K562 (cell line): Measurements from ENCODE around the gene TP73. TPM values are rescaled to one million over a fixed set of nuclear protein-coding genes. Genes with fewer than 3 reads are reported as not detected.
A peak's percentile ranks its signal among the peaks of the same experiment; 100 is the strongest.

ENCODE experiments used
- ATAC-seq: fragments of 200-7000 bp; cut with Tn5 transposase; 3 replicates; pipeline ENCODE4 v1.9.1; 2020; ENCODE audit warnings: moderate library complexity
- BruUV-seq: library from RNA; stranded (reverse); fragments of 400-500 nt; replicated peaks from 2 replicates; lab custom pipeline; 2021; lab: Mats Ljungman, UMichigan
- CTCF ChIA-PET: fragments of 300-600 bp; formaldehyde crosslinking; extraction: SDS; loops from one replicate; lab custom pipeline; 2021; ENCODE audit warnings: low intra/inter-chr PET ratio; lab: Yijun Ruan, JAX
- POLR2A ChIA-PET: fragments of 300-600, 350-650 bp; sonication (Branson Sonifier 250); formaldehyde crosslinking; extraction: SDS; loops from one replicate; lab custom pipeline; 2021; ENCODE audit warnings: antibody characterized with exemption, inconsistent platforms; lab: Yijun Ruan, JAX
- DNase-seq, 4 experiments: peaks; one replicate each; pipeline versions ENCODE4 v3.0.0 to v3.0.0-alpha.2; 2011 to 2018; ENCODE audit warnings: low spot score in 3 of 4, mixed read lengths in 3 of 4; ENCODE audit errors: extremely low read depth in 1 of 4
- FAIRE-seq: peaks from 2 replicates; lab custom pipeline; 2011; peaks lifted over from hg19 to GRCh38; lab: Jason Lieb, UNC
- H2AFZ ChIP-seq: 2 replicates; pipeline ENCODE4 v1.6.0; 2011; ENCODE audit warnings: low read depth, low read length, control low read depth, inconsistent platforms
- H3K27ac ChIP-seq: fragments of 200-600 bp; 3 replicates; pipeline ENCODE4 v1.8.0; 2011; ENCODE audit warnings: low read depth, mild to moderate bottlenecking, control low read depth, inconsistent platforms, low read length, moderate library complexity, mixed read lengths; ENCODE audit errors: extremely low read depth
- H3K27me3 ChIP-seq, 2 experiments: fragments of 300-600 bp in 1 of 2; 2 replicates in 1 of 2; 3 replicates in 1 of 2; pipeline versions ENCODE4 v1.6.0 to v1.8.0; 2011; ENCODE audit warnings: inconsistent platforms in 2 of 2, low read length in 2 of 2, mild to moderate bottlenecking in 1 of 2, mixed read lengths in 1 of 2, moderate library complexity in 1 of 2; ENCODE audit not compliant: control insufficient read depth in 2 of 2, insufficient read depth in 2 of 2
- H3K36me3 ChIP-seq: fragments of 300-600 bp; 3 replicates; pipeline ENCODE4 v1.8.0; 2011; ENCODE audit warnings: mild to moderate bottlenecking, low read length, inconsistent platforms; ENCODE audit not compliant: control insufficient read depth, insufficient read depth
- H3K4me1 ChIP-seq, 2 experiments: fragments of 200-600 bp in 1 of 2; replicated peaks in 1 of 2; 2 replicates in 1 of 2; 3 replicates in 1 of 2; pipeline versions ENCODE4 v1.5.1 to v1.8.0; 2011; ENCODE audit warnings: inconsistent platforms in 2 of 2, low read length in 2 of 2, mild to moderate bottlenecking in 1 of 2, mixed read lengths in 1 of 2, moderate library complexity in 1 of 2; ENCODE audit not compliant: control insufficient read depth in 2 of 2, insufficient read depth in 2 of 2
- H3K4me2 ChIP-seq: 2 replicates; pipeline ENCODE4 v1.6.1; 2011; ENCODE audit warnings: low read length, control low read depth, inconsistent platforms, mixed read lengths; ENCODE audit not compliant: insufficient read depth
- H3K4me3 ChIP-seq: fragments of 200-600 bp; sonication (generic), shearing (Covaris generic); 2 replicates; pipeline ENCODE4 v1.5.1; 2016; ENCODE audit warnings: control low read depth, inconsistent platforms
- H3K79me2 ChIP-seq: fragments of 200-600 bp; 3 replicates; pipeline ENCODE4 v1.8.0; 2011; ENCODE audit warnings: low read length, inconsistent platforms; ENCODE audit not compliant: control insufficient read depth, insufficient read depth
- H3K9ac ChIP-seq, 2 experiments: 2 replicates each; pipeline versions ENCODE4 v1.6.0 to v1.6.1; 2011; ENCODE audit warnings: low read depth in 2 of 2, low read length in 2 of 2, control low read depth in 1 of 2, inconsistent platforms in 1 of 2, mild to moderate bottlenecking in 1 of 2, mixed read lengths in 1 of 2; ENCODE audit not compliant: insufficient read depth in 1 of 2
- H3K9me1 ChIP-seq: one replicate; pipeline ENCODE4 v1.6.0; 2011; ENCODE audit warnings: inconsistent platforms, mild to moderate bottlenecking, low read length, moderate library complexity; ENCODE audit not compliant: control insufficient read depth, insufficient read depth
- H3K9me3 ChIP-seq: replicated peaks from 2 replicates; pipeline ENCODE4 v1.5.1; 2011; ENCODE audit warnings: low read depth, low read length, inconsistent platforms; ENCODE audit not compliant: control insufficient read depth, insufficient read depth
- H4K20me1 ChIP-seq: replicated peaks from 2 replicates; pipeline ENCODE4 v1.6.1; 2011; ENCODE audit warnings: low read length, inconsistent platforms, mixed read lengths; ENCODE audit not compliant: control insufficient read depth, insufficient read depth
- GATAD2B ChIP-seq: fragments of 450-650 bp; IDR thresholded peaks from 2 replicates; pipeline ENCODE4 v1.6.1; 2017; ENCODE audit warnings: mild to moderate bottlenecking, borderline replicate concordance
- MITF ChIP-seq: IDR thresholded peaks from 2 replicates; pipeline ENCODE4 v1.6.1; 2014; ENCODE audit warnings: antibody characterized with exemption
- NFATC3 ChIP-seq: fragments of 450-650 bp; IDR thresholded peaks from 2 replicates; pipeline ENCODE4 v1.6.1; 2017; ENCODE audit warnings: mild to moderate bottlenecking
- PCBP2 ChIP-seq: fragments of 200-400 bp; formaldehyde crosslinking; IDR thresholded peaks from 2 replicates; pipeline ENCODE4 v1.6.1; 2018; ENCODE audit warnings: low read length, low read depth, mild to moderate bottlenecking, moderate library complexity; ENCODE audit not compliant: poor library complexity, severe bottlenecking
- RBFOX2 ChIP-seq: fragments of 200-400 bp; formaldehyde crosslinking; IDR thresholded peaks from 2 replicates; pipeline ENCODE4 v1.6.1; 2017; ENCODE audit warnings: low read depth, mild to moderate bottlenecking, low read length, moderate library complexity
- REST ChIP-seq, 2 experiments: fragments of 450-650 bp; formaldehyde crosslinking in 1 of 2; IDR thresholded peaks; 2 replicates each; pipeline versions ENCODE4 v1.4.0 to v1.6.1; 2014 to 2020; ENCODE audit warnings: mild to moderate bottlenecking in 2 of 2, borderline replicate concordance in 1 of 2, low read depth in 1 of 2
- STAG1 ChIP-seq: sonication (generic); formaldehyde crosslinking; IDR thresholded peaks from 2 replicates; pipeline ENCODE4 v1.5.0; 2020; ENCODE audit warnings: missing genetic modification reagents, borderline replicate concordance
- ZNF212 ChIP-seq: fragments of 450-650 bp; formaldehyde crosslinking; IDR thresholded peaks from 2 replicates; pipeline ENCODE4 v1.4.0; 2020; ENCODE audit warnings: mild to moderate bottlenecking
- WGBS: fragments of 100-300 bp; shearing (Covaris generic); methylation state at CpG from one replicate; pipeline ENCODE4 v1.1.6; 2016; ENCODE audit warnings: low coverage, mixed read lengths; ENCODE audit not compliant: insufficient coverage; ENCODE audit errors: missing lambda C conversion rate; 5-methylcytosine and 5-hydroxymethylcytosine counted together
- in situ Hi-C: fragments of 300-500 bp; cut with MboI; formaldehyde crosslinking; loops from 4 replicates; pipeline ENCODE4 v1.15.0; 2018; ENCODE audit warnings: inconsistent platforms, mixed read lengths
- intact Hi-C: fragments of 100-400 bp; cut with micrococcal nuclease; formaldehyde crosslinking; loops from 2 replicates; pipeline ENCODE4 v1.14.2; 2022
- polyA plus RNA-seq, 8 experiments: library from polyadenylated mRNA; depleted of rRNA in 4 of 8; stranded (reverse) in 5 of 8; unstranded in 3 of 8; fragments of >200 nt; fragmentation: Nextera tagmentation in 2 of 8; fragmentation: Illumina TruSeq in 1 of 8; extraction: Ambion mirVana in 2 of 8; extraction: Trizol in 1 of 8; gene quantifications; 2 replicates each; pipeline versions ENCODE4 v1.2.1 to v1.2.3, GENCODE V29; 2011 to 2014; ENCODE audit warnings: inconsistent platforms in 1 of 8, missing spikeins in 1 of 8
- total RNA-seq, 7 experiments: library from RNA; depleted of rRNA in 6 of 7; stranded (reverse); fragments of >200 nt in 6 of 7; fragmentation: Illumina TruSeq in 2 of 7; extraction: Trizol in 2 of 7; gene quantifications; 2 replicates each; pipeline versions ENCODE4 v1.2.1 to v1.2.3, GENCODE V29; 2011 to 2021; ENCODE audit warnings: low replicate concordance in 1 of 7

TP73 gene
- total and polyA plus RNA-seq, 9 of the 15 experiments (the other 6 are each of a cell fraction or from before 2014, with no cell fraction given) = 0.07 to 1.6 (median 0.40) TPM; not detected in 2

GRCh38 chr1:3695326-3696217 lies 43.3 kb downstream of the TP73 start:
- ATAC-seq (peak; percentile 91), FAIRE-seq (no peak), DNase-seq (peak; percentile 54 to 85 (median 83))
- Histone ChIP-seq H3K36me3 (no peaks in the 10 kb centered on the region), H3K27me3 (peaks cover 50 to 75% of the 10 kb centered on the region in 2 experiments), H3K9ac (no peak overlapping the region), H3K9me3 (0 out of 2 replicates have a peak, but pooled peaks cover 2% of the 10 kb centered on the region), H3K4me1 (peaks cover 0 to 60% of the 10 kb centered on the region in 2 experiments; a peak in 2 of 5 replicates), H4K20me1 (peaks cover 34% of the 10 kb centered on the region), H3K79me2 (no peaks in the 10 kb centered on the region), H2AFZ (no peak overlapping the region), H3K4me3 (no peak overlapping the region), H3K4me2 (no peak overlapping the region), H3K9me1 (no peaks in the 10 kb centered on the region), H3K27ac (no peak overlapping the region)
- BruUV-seq = no TSS peak
- intact Hi-C loops = loop anchor here (1.0 kb wide), 1 partner anchor 29 kb away; no protein-coding TSS in a partner anchor
- in situ Hi-C loops = no loop called here
- POLR2A ChIA-PET = interaction anchor here (0.6 kb wide), 2 partner anchors 14 to 33 kb away, joined by 3 read pairs; no protein-coding TSS in a partner anchor
- WGBS = 13% methylated on average over 31 of the region's 33 CpGs
- CTCF ChIA-PET = interaction anchor here (0.5 to 0.7 kb wide), 2 partner anchors 112 to 366 kb away, joined by 3 read pairs; no protein-coding TSS in a partner anchor
- TF ChIP-seq NFATC3 (no peak), REST (IDR thresholded peaks at IDR 0.05; ENCODE audit: borderline replicate concordance) (peak; percentile 44; the same call in 1 of the 2 replicates), REST (CRISPR knock-in tag; IDR thresholded peaks at IDR 0.05; ENCODE audit: low read depth) (no peak), MITF (no peak), RBFOX2 (no peak), STAG1 (CRISPR knock-in tag) (peak; percentile 37; the same call in 1 of the 2 replicates), GATAD2B (no peak), ZNF212 (no peak), PCBP2 (no peak)
